H1 (cell line): ENCODE results near the gene ZNF280C. TPM values are rescaled to one million over a fixed set of nuclear protein-coding genes. Genes with fewer than 3 reads are reported as not detected.

Experiments used
- CTCF ChIA-PET: fragments of 300-600 bp; sonication (Branson Sonifier 250); formaldehyde crosslinking; loops from one replicate; lab custom pipeline; 2021; ENCODE audit not compliant: partially characterized antibody; lab: Charles Lee
- POLR2A ChIA-PET: fragments of 300-600 bp; sonication (Branson Sonifier 250); formaldehyde crosslinking; loops from one replicate; lab custom pipeline; 2021; ENCODE audit warnings: inconsistent platforms; ENCODE audit not compliant: partially characterized antibody; lab: Charles Lee
- DNase-seq, 2 experiments: peaks; one replicate each; pipeline versions ENCODE4 v3.0.0 to v3.0.0-alpha.2; 2010 to 2022; ENCODE audit warnings: low spot score in 2 of 2, low read depth in 1 of 2, mixed read lengths in 1 of 2
- FAIRE-seq: peaks from 2 replicates; lab custom pipeline; 2011; peaks lifted over from hg19 to GRCh38; lab: Jason Lieb, UNC
- H2AFZ ChIP-seq: 2 replicates; pipeline ENCODE4 v1.8.1; 2012; ENCODE audit warnings: low read length, inconsistent platforms
- H2AK5ac ChIP-seq: 2 replicates; pipeline ENCODE4 v1.6.1; 2013; ENCODE audit warnings: low read depth, low read length
- H2BK120ac ChIP-seq: replicated peaks from 2 replicates; pipeline ENCODE3; 2013; ENCODE audit warnings: low read depth, low read length, inconsistent platforms
- H2BK12ac ChIP-seq: 2 replicates; pipeline ENCODE4 v1.6.1; 2013; ENCODE audit warnings: low read depth, low read length
- H2BK15ac ChIP-seq: 2 replicates; pipeline ENCODE4 v1.6.1; 2013; ENCODE audit warnings: low read length
- H2BK20ac ChIP-seq: 2 replicates; pipeline ENCODE4 v1.6.1; 2013; ENCODE audit warnings: low read length
- H2BK5ac ChIP-seq: 2 replicates; pipeline ENCODE4 v1.6.1; 2013; ENCODE audit warnings: low read depth, low read length
- H3K14ac ChIP-seq: 2 replicates; pipeline ENCODE4 v1.6.1; 2013; ENCODE audit warnings: inconsistent platforms; ENCODE audit not compliant: insufficient read length
- H3K18ac ChIP-seq: 2 replicates; pipeline ENCODE4 v1.6.1; 2013; ENCODE audit warnings: low read length; ENCODE audit errors: extremely low read depth
- H3K23ac ChIP-seq: 2 replicates; pipeline ENCODE4 v1.6.1; 2013; ENCODE audit warnings: inconsistent platforms; ENCODE audit not compliant: insufficient read length
- H3K23me2 ChIP-seq: 2 replicates; pipeline ENCODE4 v1.6.1; 2013; ENCODE audit warnings: low read depth, low read length
- H3K27ac ChIP-seq: 2 replicates; pipeline ENCODE4 v1.6.1; 2011; ENCODE audit warnings: low read depth, low read length, inconsistent platforms
- H3K27me3 ChIP-seq, 4 experiments: replicated peaks in 1 of 4; 1 replicate in 1 of 4; 2 replicates in 3 of 4; pipeline versions ENCODE4 v1.6.1 to v1.8.1; 2011 to 2013; ENCODE audit warnings: low read length in 3 of 4, mild to moderate bottlenecking in 3 of 4, inconsistent platforms in 2 of 4, mixed read lengths in 2 of 4, moderate library complexity in 1 of 4; ENCODE audit not compliant: control insufficient read depth in 3 of 4, insufficient read depth in 3 of 4; ENCODE audit errors: extremely low read depth in 1 of 4
- H3K36me3 ChIP-seq, 4 experiments: 2 replicates each; pipeline versions ENCODE4 v1.6.1 to v1.8.1; 2011 to 2013; ENCODE audit warnings: mild to moderate bottlenecking in 4 of 4, low read length in 3 of 4, moderate library complexity in 2 of 4, control low read depth in 1 of 4, inconsistent platforms in 1 of 4; ENCODE audit not compliant: insufficient read depth in 4 of 4, control insufficient read depth in 2 of 4
- H3K4ac ChIP-seq: replicated peaks from 2 replicates; pipeline ENCODE3; 2013; ENCODE audit warnings: low read length, low read depth, mixed read lengths, inconsistent platforms; ENCODE audit not compliant: insufficient read length
- H3K4me1 ChIP-seq, 4 experiments: replicated peaks in 1 of 4; 1 replicate in 1 of 4; 2 replicates in 3 of 4; pipeline versions ENCODE4 v1.6.1 to v1.8.1; 2011 to 2013; ENCODE audit warnings: low read length in 3 of 4, inconsistent platforms in 2 of 4, mixed read lengths in 1 of 4; ENCODE audit not compliant: insufficient read depth in 4 of 4, control insufficient read depth in 3 of 4
- H3K4me2 ChIP-seq, 2 experiments: 2 replicates each; pipeline versions ENCODE4 v1.6.1 to v1.8.1; 2011 to 2013; ENCODE audit warnings: low read depth in 2 of 2, low read length in 2 of 2, control low read depth in 1 of 2, inconsistent platforms in 1 of 2, mild to moderate bottlenecking in 1 of 2; ENCODE audit not compliant: insufficient read depth in 1 of 2
- H3K4me3 ChIP-seq, 4 experiments: fragments of 200-600, 300-600 bp in 1 of 4; sonication (generic), shearing (Covaris generic), sonication (Bioruptor Twin) in 1 of 4; 2 replicates each; pipeline versions ENCODE4 v1.5.1 to v1.8.1; 2011 to 2016; ENCODE audit warnings: low read length in 4 of 4, low read depth in 3 of 4, control low read depth in 2 of 4, inconsistent platforms in 2 of 4, mild to moderate bottlenecking in 2 of 4, mixed read lengths in 1 of 4, moderate library complexity in 1 of 4; ENCODE audit not compliant: insufficient read depth in 2 of 4; ENCODE audit errors: extremely low read depth in 1 of 4
- H3K56ac ChIP-seq: replicated peaks from 2 replicates; pipeline ENCODE3; 2013; ENCODE audit warnings: low read depth, mild to moderate bottlenecking, mixed read lengths, low read length, inconsistent platforms; ENCODE audit not compliant: insufficient read length
- H3K79me1 ChIP-seq: 2 replicates; pipeline ENCODE4 v1.6.1; 2013; ENCODE audit warnings: low read depth, low read length, control low read depth
- H3K79me2 ChIP-seq, 2 experiments: 2 replicates each; pipeline versions ENCODE4 v1.6.1 to v1.8.1; 2012 to 2013; ENCODE audit warnings: low read length in 2 of 2, mild to moderate bottlenecking in 2 of 2, inconsistent platforms in 1 of 2; ENCODE audit not compliant: insufficient read depth in 2 of 2, control insufficient read depth in 1 of 2
- H3K9ac ChIP-seq, 4 experiments: replicated peaks in 1 of 4; 1 replicate in 1 of 4; 2 replicates in 3 of 4; pipeline versions ENCODE4 v1.6.1 to v1.8.1; 2011 to 2013; ENCODE audit warnings: low read depth in 3 of 4, low read length in 3 of 4, control low read depth in 2 of 4, mild to moderate bottlenecking in 2 of 4, moderate library complexity in 2 of 4, inconsistent platforms in 1 of 4; ENCODE audit errors: extremely low read depth in 1 of 4
- H3K9me3 ChIP-seq, 2 experiments: 2 replicates each; pipeline versions ENCODE4 v1.6.1 to v1.8.1; 2012 to 2013; ENCODE audit warnings: mild to moderate bottlenecking in 2 of 2, moderate library complexity in 2 of 2, control low read depth in 1 of 2, inconsistent platforms in 1 of 2, low read depth in 1 of 2, low read length in 1 of 2, mixed read lengths in 1 of 2; ENCODE audit not compliant: insufficient read depth in 2 of 2
- H4K20me1 ChIP-seq, 2 experiments: replicated peaks in 1 of 2; 2 replicates each; pipeline versions ENCODE3 to v1.8.1; 2011 to 2013; ENCODE audit warnings: inconsistent platforms in 2 of 2, low read length in 2 of 2, mild to moderate bottlenecking in 1 of 2; ENCODE audit not compliant: insufficient read depth in 2 of 2, control insufficient read depth in 1 of 2
- H4K5ac ChIP-seq: 2 replicates; pipeline ENCODE4 v1.6.1; 2013; ENCODE audit warnings: low read length, low read depth, mixed read lengths, inconsistent platforms; ENCODE audit not compliant: insufficient read length
- H4K8ac ChIP-seq: 2 replicates; pipeline ENCODE4 v1.8.0; 2013; ENCODE audit warnings: mild to moderate bottlenecking, moderate library complexity, low read length, inconsistent platforms; ENCODE audit not compliant: insufficient read depth; ENCODE audit errors: extremely low read depth
- H4K91ac ChIP-seq: replicated peaks from 2 replicates; pipeline ENCODE3; 2013; ENCODE audit warnings: low read length, mixed read lengths, inconsistent platforms; ENCODE audit not compliant: insufficient read length
- BACH1 ChIP-seq: IDR thresholded peaks from 2 replicates; pipeline ENCODE4 v1.6.1; 2012; ENCODE audit warnings: low read length, improper control_type of control experiment
- BRCA1 ChIP-seq: IDR thresholded peaks from 2 replicates; pipeline ENCODE4 v1.6.1; 2012; ENCODE audit warnings: low read depth, low read length, improper control_type of control experiment
- CEBPB ChIP-seq: IDR thresholded peaks from 2 replicates; pipeline ENCODE4 v1.6.1; 2012; ENCODE audit warnings: low read depth, low read length
- CHD2 ChIP-seq: IDR thresholded peaks from 2 replicates; pipeline ENCODE4 v1.6.1; 2012; ENCODE audit warnings: low read length, improper control_type of control experiment
- CREB1 ChIP-seq: IDR thresholded peaks from 2 replicates; pipeline ENCODE4 v1.6.1; 2012; ENCODE audit warnings: inconsistent platforms
- EP300 ChIP-seq, 2 experiments: IDR thresholded peaks; 1 replicate in 1 of 2; 2 replicates in 1 of 2; pipeline ENCODE4 v1.6.1; 2011 to 2012; ENCODE audit warnings: low read depth in 2 of 2, low read length in 2 of 2, mild to moderate bottlenecking in 2 of 2, borderline replicate concordance in 1 of 2, inconsistent platforms in 1 of 2, moderate library complexity in 1 of 2
- KDM4A ChIP-seq: IDR thresholded peaks from one replicate; pipeline ENCODE4 v1.7.1; 2012; ENCODE audit warnings: low read depth, mild to moderate bottlenecking, moderate library complexity, low read length, inconsistent platforms; ENCODE audit not compliant: severe bottlenecking
- MAFK ChIP-seq: IDR thresholded peaks from 2 replicates; pipeline ENCODE4 v1.6.1; 2012; ENCODE audit warnings: low read depth, mild to moderate bottlenecking, improper control_type of control experiment, low read length
- NRF1 ChIP-seq: IDR thresholded peaks from 2 replicates; pipeline ENCODE4 v1.6.1; 2011; ENCODE audit warnings: mild to moderate bottlenecking, low read depth, low read length, improper control_type of control experiment
- RBBP5 ChIP-seq: IDR thresholded peaks from 2 replicates; pipeline ENCODE4 v1.7.1; 2012; ENCODE audit warnings: low read depth, mild to moderate bottlenecking, inconsistent platforms, low read length, moderate library complexity, borderline replicate concordance
- RXRA ChIP-seq: IDR thresholded peaks from 2 replicates; pipeline ENCODE4 v1.6.1; 2011; ENCODE audit warnings: low read depth, mild to moderate bottlenecking, low read length, moderate library complexity; ENCODE audit not compliant: insufficient read depth
- SUZ12 ChIP-seq: fragments of 200-600 bp; sonication (generic); IDR thresholded peaks from 2 replicates; pipeline ENCODE4 v1.6.1; 2012; ENCODE audit warnings: mild to moderate bottlenecking, inconsistent platforms, low read length, moderate library complexity, mixed read lengths
- TEAD4 ChIP-seq: IDR thresholded peaks from 2 replicates; pipeline ENCODE4 v1.6.1; 2012; ENCODE audit warnings: low read depth, low read length, inconsistent platforms, mixed read lengths
- USF2 ChIP-seq: IDR thresholded peaks from 2 replicates; pipeline ENCODE4 v1.6.1; 2011; ENCODE audit warnings: low read length, improper control_type of control experiment
- WGBS, 2 experiments: shearing (Covaris generic) in 1 of 2; methylation state at CpG; one replicate each; pipeline versions ENCODE4 v1.1.6 to v1.1.7; 2013 to 2015; ENCODE audit warnings: low lambda C conversion rate in 2 of 2, mixed read lengths in 2 of 2, inconsistent platforms in 1 of 2, low coverage in 1 of 2, missing lambda C conversion rate in 1 of 2; ENCODE audit not compliant: insufficient replicate concordance in 2 of 2, insufficient coverage in 1 of 2, insufficient read length in 1 of 2; ENCODE audit errors: extremely low coverage in 1 of 2, missing lambda C conversion rate in 1 of 2; 5-methylcytosine and 5-hydroxymethylcytosine counted together
- polyA plus RNA-seq, 7 experiments: library from polyadenylated mRNA; depleted of rRNA in 3 of 7; stranded (reverse) in 5 of 7; unstranded in 2 of 7; fragments of >200 nt in 5 of 7; fragments of 200-250 nt in 2 of 7; gene quantifications; 1 replicate in 5 of 7; 2 replicates in 1 of 7; 4 replicates in 1 of 7; pipeline versions ENCODE4 v1.2.1 to v1.2.3, GENCODE V29; 2011 to 2013; ENCODE audit warnings: missing spikeins in 2 of 7, mixed read lengths in 2 of 7
- total RNA-seq: library from RNA; stranded (reverse); fragmentation: NEBNext Ultra II Directional; extraction: Animal tissue kit (Norgen Biotek cat#: 25700); gene quantifications from 2 replicates; pipeline ENCODE4 v1.2.1, GENCODE V29; 2021

ZNF280C gene
- total and polyA plus RNA-seq, 2 of the 8 experiments (the other 6 are each of a cell fraction or from before 2014, with no cell fraction given), result 8.4 to 13.4 TPM

GRCh38 chrX:130174937-130175336 lies 93.8 kb downstream of the ZNF280C start:
- no peak overlapping the region for H3K18ac ChIP-seq
- H3K4ac ChIP-seq, result no peak overlapping the region
- CTCF ChIA-PET, result interaction anchor here (2.7 kb wide), 1 partner anchor 17 kb away, joined by 12 read pairs; no protein-coding TSS in a partner anchor
- peaks cover 13% of the 10 kb centered on the region; the same call in 1 of the 2 replicates for H3K23me2 ChIP-seq
- H3K23ac ChIP-seq, result no peak overlapping the region
- no peak overlapping the region for H2BK5ac ChIP-seq
- no peak overlapping the region for H2BK120ac ChIP-seq
- no peak overlapping the region for H3K56ac ChIP-seq
- H3K79me1 ChIP-seq, result no peaks in the 10 kb centered on the region
- H3K36me3 ChIP-seq, result no peaks in the 10 kb centered on the region
- H3K27me3 ChIP-seq, result peaks cover 0 to 11% (median 9%) of the 10 kb centered on the region in 4 experiments; a peak in 6 of 7 replicates
- H2BK12ac ChIP-seq, result no peak overlapping the region
- H4K20me1 ChIP-seq, result no peaks in the 10 kb centered on the region
- no peak overlapping the region for H3K9ac ChIP-seq
- no peak overlapping the region for H2BK20ac ChIP-seq
- no peak overlapping the region for H3K27ac ChIP-seq
- H3K9me3 ChIP-seq, result no peaks in the 10 kb centered on the region
- H3K79me2 ChIP-seq, result no peaks in the 10 kb centered on the region
- no peak for DNase-seq
- no peak overlapping the region for H4K91ac ChIP-seq
- WGBS, 2 experiments, result 100% methylated on average over 2 of the region's 2 CpGs; no CpG with 5 or more reads in 1 of the 2 experiments
- H2AFZ ChIP-seq, result no peak overlapping the region
- H2AK5ac ChIP-seq, result no peak overlapping the region
- H4K5ac ChIP-seq, result no peak overlapping the region
- H3K4me1 ChIP-seq, result peaks cover 0 to 6% (median 0%) of the 10 kb centered on the region in 4 experiments; a peak in 3 of 7 replicates
- H3K4me3 ChIP-seq, result no peak overlapping the region
- POLR2A ChIA-PET, result no interaction called here
- no peak for FAIRE-seq
- H3K14ac ChIP-seq, result no peak overlapping the region
- no peak overlapping the region for H3K4me2 ChIP-seq
- no peak overlapping the region for H4K8ac ChIP-seq
- H2BK15ac ChIP-seq, result no peak overlapping the region
- TF ChIP-seq RXRA, result no peak
- no peak for TF ChIP-seq CREB1
- no peak for TF ChIP-seq KDM4A
- TF ChIP-seq BRCA1, result no peak
- no peak for TF ChIP-seq NRF1
- TF ChIP-seq MAFK, result no peak
- no peak for TF ChIP-seq CEBPB
- no peak for TF ChIP-seq RBBP5
- no peak for TF ChIP-seq CHD2
- TF ChIP-seq TEAD4, result no peak
- TF ChIP-seq SUZ12, result no peak
- TF ChIP-seq USF2, result no peak
- TF ChIP-seq BACH1, result no peak
- no peak for TF ChIP-seq EP300 (IDR thresholded peaks at IDR 0.05; ENCODE audit: borderline replicate concordance in 1 of 2, low read depth in 2 of 2, low read length in 2 of 2)
